SK-N-SH (cell line): Measurements from ENCODE around the gene PCNA.

Experiments
- CHD2 ChIP-seq: fragments of 150-350 bp; IDR thresholded peaks from 2 replicates; pipeline ENCODE4 v1.6.1; 2018; ENCODE audit warnings: low read length; ENCODE audit not compliant: partially characterized antibody
- CTCF ChIP-seq: fragments of 200-600 bp; sonication (generic); IDR thresholded peaks from 2 replicates; pipeline ENCODE4 v1.6.1; 2017; ENCODE audit warnings: antibody characterized with exemption, mild to moderate bottlenecking, moderate library complexity
- EP300 ChIP-seq, 2 experiments: IDR thresholded peaks; 2 replicates each; pipeline versions ENCODE4 v1.4.0 to v1.6.1; 2012; ENCODE audit warnings: borderline replicate concordance in 1 of 2, low read depth in 1 of 2, low read length in 1 of 2
- EZH2phosphoT487 ChIP-seq: fragments of 200-600 bp; sonication (generic); IDR thresholded peaks from 2 replicates; pipeline ENCODE4 v1.6.1; 2017; ENCODE audit warnings: low read depth, mixed run types, mild to moderate bottlenecking, antibody characterized with exemption, moderate library complexity, borderline replicate concordance
- FOXM1 ChIP-seq: IDR thresholded peaks from 2 replicates; pipeline ENCODE4 v1.4.0; 2012; ENCODE audit warnings: low read depth, mild to moderate bottlenecking
- POLR2AphosphoS5 ChIP-seq: IDR thresholded peaks from 2 replicates; pipeline ENCODE4 v1.6.1; 2012; ENCODE audit warnings: low read depth, low read length
- SIN3A ChIP-seq: IDR thresholded peaks from 2 replicates; pipeline ENCODE4 v1.6.1; 2012; ENCODE audit warnings: low read depth, mild to moderate bottlenecking, low read length, moderate library complexity, borderline replicate concordance
- TF ChIP-seq, protein P1 (sequence below): IDR thresholded peaks from 2 replicates; pipeline ENCODE4 v1.4.0; 2012; ENCODE audit warnings: low read depth, borderline replicate concordance
- TF ChIP-seq, protein P2 (sequence below): fragments of 150-350 bp; IDR thresholded peaks from 2 replicates; pipeline ENCODE4 v1.6.1; 2017; ENCODE audit warnings: antibody characterized with exemption, low read length, low read depth, borderline replicate concordance

DNA sequence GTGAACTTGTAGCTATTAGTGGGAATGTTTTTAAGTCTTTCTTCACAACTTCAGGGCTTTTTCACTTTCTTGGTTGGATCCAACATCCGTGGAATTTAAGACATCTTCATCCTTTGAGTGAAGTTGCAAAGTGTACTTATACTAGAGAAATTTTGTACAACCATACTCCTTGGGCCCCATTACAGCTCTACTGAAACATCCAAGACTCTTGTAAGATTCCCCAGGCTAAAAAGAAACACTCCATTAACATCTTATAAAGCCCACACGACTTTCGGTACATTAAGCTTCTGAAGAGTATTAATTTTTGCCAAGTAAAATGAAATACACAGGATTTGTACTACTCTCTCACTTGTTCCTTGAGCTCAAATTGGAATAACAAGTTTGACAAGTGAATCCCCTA, 5.4 kb downstream of the PCNA start:
- TF ChIP-seq FOXM1 (no peak), CTCF (no peak), POLR2AphosphoS5 (no peak), EZH2phosphoT487 (no peak), EP300 (IDR thresholded peaks at IDR 0.05; ENCODE audit: borderline replicate concordance in 1 of 2, low read depth in 1 of 2, low read length in 1 of 2) (no peak), SIN3A (no peak), CHD2 (no peak)
- TF ChIP-seq, protein P1, sequence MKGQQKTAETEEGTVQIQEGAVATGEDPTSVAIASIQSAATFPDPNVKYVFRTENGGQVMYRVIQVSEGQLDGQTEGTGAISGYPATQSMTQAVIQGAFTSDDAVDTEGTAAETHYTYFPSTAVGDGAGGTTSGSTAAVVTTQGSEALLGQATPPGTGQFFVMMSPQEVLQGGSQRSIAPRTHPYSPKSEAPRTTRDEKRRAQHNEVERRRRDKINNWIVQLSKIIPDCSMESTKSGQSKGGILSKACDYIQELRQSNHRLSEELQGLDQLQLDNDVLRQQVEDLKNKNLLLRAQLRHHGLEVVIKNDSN = no peak
- TF ChIP-seq, protein P2, sequence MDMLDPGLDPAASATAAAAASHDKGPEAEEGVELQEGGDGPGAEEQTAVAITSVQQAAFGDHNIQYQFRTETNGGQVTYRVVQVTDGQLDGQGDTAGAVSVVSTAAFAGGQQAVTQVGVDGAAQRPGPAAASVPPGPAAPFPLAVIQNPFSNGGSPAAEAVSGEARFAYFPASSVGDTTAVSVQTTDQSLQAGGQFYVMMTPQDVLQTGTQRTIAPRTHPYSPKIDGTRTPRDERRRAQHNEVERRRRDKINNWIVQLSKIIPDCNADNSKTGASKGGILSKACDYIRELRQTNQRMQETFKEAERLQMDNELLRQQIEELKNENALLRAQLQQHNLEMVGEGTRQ = no peak
